Mesendoderm (in vitro differentiated cells): ENCODE results near the gene SOAT2.

Source experiments
- DNase-seq: peaks from one replicate; pipeline ENCODE4 v3.0.0; 2013
- H2AK5ac ChIP-seq: 2 replicates; pipeline ENCODE4 v1.6.1; 2013; ENCODE audit warnings: low read length, inconsistent platforms
- H2BK120ac ChIP-seq: 2 replicates; pipeline ENCODE4 v1.6.1; 2013; ENCODE audit warnings: low read depth, mild to moderate bottlenecking, low read length, moderate library complexity, mixed read lengths
- H2BK15ac ChIP-seq: replicated peaks from 2 replicates; pipeline ENCODE4 v1.6.1; 2013; ENCODE audit warnings: low read depth, mild to moderate bottlenecking, moderate library complexity
- H2BK5ac ChIP-seq: 2 replicates; pipeline ENCODE4 v1.6.1; 2013; ENCODE audit warnings: low read length, inconsistent platforms
- H3K18ac ChIP-seq: 2 replicates; pipeline ENCODE4 v1.6.1; 2013; ENCODE audit warnings: mild to moderate bottlenecking, low read length, mixed read lengths
- H3K23ac ChIP-seq: one replicate; pipeline ENCODE4 v1.6.1; 2013; ENCODE audit warnings: low read length
- H3K27ac ChIP-seq: 2 replicates; pipeline ENCODE4 v1.5.1; 2013; ENCODE audit warnings: low read depth, mild to moderate bottlenecking, inconsistent platforms, low read length, moderate library complexity
- H3K27me3 ChIP-seq: 2 replicates; pipeline ENCODE4 v1.6.1; 2013; ENCODE audit warnings: low read length, control low read depth, mild to moderate bottlenecking, inconsistent platforms; ENCODE audit not compliant: insufficient read depth, poor library complexity
- H3K36me3 ChIP-seq: 2 replicates; pipeline ENCODE4 v1.6.1; 2013; ENCODE audit warnings: low read length, inconsistent platforms; ENCODE audit not compliant: control insufficient read depth, insufficient read depth
- H3K4ac ChIP-seq: one replicate; pipeline ENCODE4 v1.6.1; 2013; ENCODE audit warnings: low read depth, mild to moderate bottlenecking, low read length, moderate library complexity
- H3K4me1 ChIP-seq: 2 replicates; pipeline ENCODE4 v1.6.1; 2013; ENCODE audit warnings: low read depth, low read length, inconsistent platforms; ENCODE audit not compliant: control insufficient read depth
- H3K4me2 ChIP-seq: 2 replicates; pipeline ENCODE4 v1.6.1; 2013; ENCODE audit warnings: low read length
- H3K4me3 ChIP-seq: 2 replicates; pipeline ENCODE4 v1.5.1; 2013; ENCODE audit warnings: mild to moderate bottlenecking, low read length
- H3K56ac ChIP-seq: one replicate; pipeline ENCODE4 v1.6.1; 2013; ENCODE audit warnings: low read length
- H3K79me1 ChIP-seq: 2 replicates; pipeline ENCODE4 v1.6.1; 2013; ENCODE audit warnings: low read length, inconsistent platforms
- H3K79me2 ChIP-seq: 2 replicates; pipeline ENCODE4 v1.6.1; 2013; ENCODE audit warnings: mild to moderate bottlenecking, low read length; ENCODE audit not compliant: control insufficient read depth, insufficient read depth
- H3K9ac ChIP-seq: 2 replicates; pipeline ENCODE4 v1.6.1; 2013; ENCODE audit warnings: low read length, inconsistent platforms
- H4K5ac ChIP-seq: one replicate; pipeline ENCODE4 v1.6.1; 2013; ENCODE audit warnings: low read length
- H4K8ac ChIP-seq: one replicate; pipeline ENCODE4 v1.6.1; 2013; ENCODE audit warnings: low read depth, mild to moderate bottlenecking, control low read depth, low read length, moderate library complexity
- WGBS: extraction: QIAGEN DNeasy Blood & Tissue Kit; methylation state at CpG from one replicate; pipeline ENCODE4 v1.1.7; 2013; ENCODE audit warnings: low lambda C conversion rate, missing lambda C conversion rate; ENCODE audit not compliant: insufficient coverage; ENCODE audit errors: extremely low coverage; 5-methylcytosine and 5-hydroxymethylcytosine counted together

SOAT2 gene

GRCh38 chr12:53166837-53167236 lies 63.6 kb downstream of the SOAT2 start:
- H3K4ac ChIP-seq = no peak overlapping the region
- no peak overlapping the region for H2BK5ac ChIP-seq
- no peak overlapping the region for H3K4me2 ChIP-seq
- no peak overlapping the region for H3K56ac ChIP-seq
- no peak overlapping the region for H4K5ac ChIP-seq
- H3K27ac ChIP-seq = no peak overlapping the region
- no peaks in the 10 kb centered on the region for H3K27me3 ChIP-seq
- no peaks in the 10 kb centered on the region for H3K36me3 ChIP-seq
- H3K79me2 ChIP-seq = no peaks in the 10 kb centered on the region
- no peak overlapping the region for H3K23ac ChIP-seq
- no peak overlapping the region for H3K4me3 ChIP-seq
- no peak overlapping the region for H3K9ac ChIP-seq
- H3K79me1 ChIP-seq = no peaks in the 10 kb centered on the region
- no peak overlapping the region for H4K8ac ChIP-seq
- H2AK5ac ChIP-seq = no peak overlapping the region
- H3K18ac ChIP-seq = no peak overlapping the region
- H2BK120ac ChIP-seq = no peak overlapping the region
- H2BK15ac ChIP-seq = no peak overlapping the region
- DNase-seq = no peak
- peaks cover 5% of the 10 kb centered on the region for H3K4me1 ChIP-seq

- Histone ChIP-seq H3K4me3 (no peak overlapping the region), H2BK5ac (no peak overlapping the region), H3K23ac (no peak overlapping the region), H3K36me3 (no peaks in the 10 kb centered on the region), H2AK5ac (no peak overlapping the region), H3K27me3 (no peaks in the 10 kb centered on the region), H3K56ac (peak overlapping the region; percentile 34), H3K4me1 (peaks cover 5% of the 10 kb centered on the region), H3K18ac (no peak overlapping the region), H3K9ac (no peak overlapping the region), H3K79me2 (no peaks in the 10 kb centered on the region), H3K27ac (no peak overlapping the region), H2BK120ac (no peak overlapping the region), H2BK15ac (no peak overlapping the region), H4K8ac (no peak overlapping the region), H3K4ac (no peak overlapping the region), H3K4me2 (no peak overlapping the region), H3K79me1 (no peaks in the 10 kb centered on the region), H4K5ac (no peak overlapping the region)
- WGBS = no CpG with 5 or more reads among the region's 7 CpGs
- no peak for DNase-seq
Observed at GRCh38 chr12:53169644-53170043, 66.4 kb downstream of the SOAT2 start.

GRCh38 chr12:53170215-53170614 lies 66.9 kb downstream of the SOAT2 start:
- H3K4me3 ChIP-seq = no peak overlapping the region
- H3K9ac ChIP-seq = no peak overlapping the region
- H3K79me1 ChIP-seq = no peaks in the 10 kb centered on the region
- no peak overlapping the region for H3K27ac ChIP-seq
- no CpG with 5 or more reads among the region's 8 CpGs for WGBS
- no peak overlapping the region for H2BK15ac ChIP-seq
- no peaks in the 10 kb centered on the region for H3K36me3 ChIP-seq
- H3K4me1 ChIP-seq = peaks cover 8% of the 10 kb centered on the region
- no peak overlapping the region for H2AK5ac ChIP-seq
- no peak overlapping the region for H4K5ac ChIP-seq
- no peaks in the 10 kb centered on the region for H3K79me2 ChIP-seq
- H2BK120ac ChIP-seq = no peak overlapping the region
- H3K18ac ChIP-seq = no peak overlapping the region
- no peak overlapping the region for H2BK5ac ChIP-seq
- DNase-seq = no peak
- H3K4ac ChIP-seq = no peak overlapping the region
- H3K27me3 ChIP-seq = no peaks in the 10 kb centered on the region
- peak overlapping the region; percentile 60 for H3K56ac ChIP-seq
- H4K8ac ChIP-seq = no peak overlapping the region
- no peak overlapping the region for H3K23ac ChIP-seq
- no peak overlapping the region for H3K4me2 ChIP-seq

GRCh38 chr12:53170876-53171724 lies 67.8 kb downstream of the SOAT2 start:
- no peaks in the 10 kb centered on the region for H3K36me3 ChIP-seq
- no peak overlapping the region for H3K56ac ChIP-seq
- H2BK15ac ChIP-seq = no peak overlapping the region
- no peaks in the 10 kb centered on the region for H3K27me3 ChIP-seq
- WGBS = no CpG with 5 or more reads among the region's 14 CpGs
- no peak overlapping the region for H3K18ac ChIP-seq
- no peak overlapping the region for H2BK5ac ChIP-seq
- no peak overlapping the region for H3K27ac ChIP-seq
- H3K4me1 ChIP-seq = peaks cover 12% of the 10 kb centered on the region
- no peak overlapping the region for H4K5ac ChIP-seq
- H3K9ac ChIP-seq = no peak overlapping the region
- H3K4ac ChIP-seq = no peak overlapping the region
- H3K79me2 ChIP-seq = no peaks in the 10 kb centered on the region
- no peak overlapping the region for H2BK120ac ChIP-seq
- no peak for DNase-seq
- H3K4me3 ChIP-seq = no peak overlapping the region
- no peaks in the 10 kb centered on the region for H3K79me1 ChIP-seq
- H3K4me2 ChIP-seq = no peak overlapping the region
- no peak overlapping the region for H4K8ac ChIP-seq
- H3K23ac ChIP-seq = no peak overlapping the region
- no peak overlapping the region for H2AK5ac ChIP-seq

GRCh38 chr12:53171725-53172329 lies 68.5 kb downstream of the SOAT2 start:
- no peak overlapping the region for H3K18ac ChIP-seq
- no peak overlapping the region for H4K5ac ChIP-seq
- no peak overlapping the region for H3K4me2 ChIP-seq
- no CpG with 5 or more reads among the region's 10 CpGs for WGBS
- H3K4ac ChIP-seq = no peak overlapping the region
- peaks cover 12% of the 10 kb centered on the region for H3K4me1 ChIP-seq
- H2BK5ac ChIP-seq = no peak overlapping the region
- DNase-seq = no peak
- no peak overlapping the region for H2AK5ac ChIP-seq
- H3K9ac ChIP-seq = no peak overlapping the region
- no peak overlapping the region for H3K23ac ChIP-seq
- no peak overlapping the region for H2BK120ac ChIP-seq
- no peak overlapping the region for H3K56ac ChIP-seq
- no peak overlapping the region for H4K8ac ChIP-seq
- no peak overlapping the region for H3K27ac ChIP-seq
- H3K4me3 ChIP-seq = no peak overlapping the region
- H3K36me3 ChIP-seq = no peaks in the 10 kb centered on the region
- H2BK15ac ChIP-seq = no peak overlapping the region
- no peaks in the 10 kb centered on the region for H3K79me1 ChIP-seq
- no peaks in the 10 kb centered on the region for H3K79me2 ChIP-seq
- H3K27me3 ChIP-seq = no peaks in the 10 kb centered on the region
